ENCODE results near the gene KSR1. TPM values are rescaled to one million over a fixed set of nuclear protein-coding genes. Genes with fewer than 3 reads are reported as not detected.

The KSR1 gene
- total and polyA plus RNA-seq, 10 of the 15 experiments (the other 5 are each of a cell fraction or from before 2014, with no cell fraction given) = 0.97 to 66.6 (median 22.9) TPM

DNA sequence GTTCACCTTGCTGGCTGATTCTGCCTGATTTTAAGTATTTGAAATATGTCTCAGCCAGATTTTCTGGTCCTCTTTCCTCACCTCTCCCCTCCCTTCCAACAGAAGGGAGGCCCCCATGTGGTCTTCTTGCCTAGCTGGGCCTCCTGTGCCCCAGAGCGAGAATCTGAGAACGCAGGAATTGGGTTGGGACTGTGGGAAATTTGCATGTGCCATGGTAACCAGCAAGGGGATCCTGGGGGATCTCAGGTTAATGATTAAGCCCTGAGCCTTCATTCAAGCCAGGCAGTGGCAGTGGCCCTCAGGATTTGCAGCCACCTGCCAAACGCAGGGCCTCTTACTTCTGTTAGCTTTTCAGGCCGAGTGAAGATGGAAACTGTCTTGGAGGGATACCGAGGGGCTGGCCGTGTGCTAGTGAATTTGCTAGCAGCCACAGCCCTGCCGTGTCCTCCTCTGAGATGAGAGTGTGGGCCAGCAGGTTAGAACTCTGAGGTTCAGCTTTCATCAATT, 40.2 kb downstream of the KSR1 start (continued):
- TF ChIP-seq, protein P1, sequence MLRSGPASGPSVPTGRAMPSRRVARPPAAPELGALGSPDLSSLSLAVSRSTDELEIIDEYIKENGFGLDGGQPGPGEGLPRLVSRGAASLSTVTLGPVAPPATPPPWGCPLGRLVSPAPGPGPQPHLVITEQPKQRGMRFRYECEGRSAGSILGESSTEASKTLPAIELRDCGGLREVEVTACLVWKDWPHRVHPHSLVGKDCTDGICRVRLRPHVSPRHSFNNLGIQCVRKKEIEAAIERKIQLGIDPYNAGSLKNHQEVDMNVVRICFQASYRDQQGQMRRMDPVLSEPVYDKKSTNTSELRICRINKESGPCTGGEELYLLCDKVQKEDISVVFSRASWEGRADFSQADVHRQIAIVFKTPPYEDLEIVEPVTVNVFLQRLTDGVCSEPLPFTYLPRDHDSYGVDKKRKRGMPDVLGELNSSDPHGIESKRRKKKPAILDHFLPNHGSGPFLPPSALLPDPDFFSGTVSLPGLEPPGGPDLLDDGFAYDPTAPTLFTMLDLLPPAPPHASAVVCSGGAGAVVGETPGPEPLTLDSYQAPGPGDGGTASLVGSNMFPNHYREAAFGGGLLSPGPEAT (IDR thresholded peaks at IDR 0.05; ENCODE audit: low read depth) = peak; percentile 36; the same call in 1 of the 2 replicates
- TF ChIP-seq SMARCA5 (IDR thresholded peaks at IDR 0.05) (peak; percentile 15; the same call in 1 of the 2 replicates), POLR2A (IDR thresholded peaks at IDR 0.05; ENCODE audit: low read depth, low read length) (0 out of 2 replicates have a peak, but pooled peaks have one; percentile 18), BHLHE40 (IDR thresholded peaks at IDR 0.05; ENCODE audit: borderline replicate concordance in 1 of 2, low read depth in 2 of 2, low read length in 1 of 2) (peak in 1 of 2 experiments; percentile 19; a peak in 1 of 4 replicates), IKZF1 (conservative IDR thresholded peaks at IDR 0.05) (peak; percentile 75), STAT1 (conservative IDR thresholded peaks at IDR 0.05) (0 out of 2 replicates have a peak, but pooled peaks have one; percentile 32)

DNA sequence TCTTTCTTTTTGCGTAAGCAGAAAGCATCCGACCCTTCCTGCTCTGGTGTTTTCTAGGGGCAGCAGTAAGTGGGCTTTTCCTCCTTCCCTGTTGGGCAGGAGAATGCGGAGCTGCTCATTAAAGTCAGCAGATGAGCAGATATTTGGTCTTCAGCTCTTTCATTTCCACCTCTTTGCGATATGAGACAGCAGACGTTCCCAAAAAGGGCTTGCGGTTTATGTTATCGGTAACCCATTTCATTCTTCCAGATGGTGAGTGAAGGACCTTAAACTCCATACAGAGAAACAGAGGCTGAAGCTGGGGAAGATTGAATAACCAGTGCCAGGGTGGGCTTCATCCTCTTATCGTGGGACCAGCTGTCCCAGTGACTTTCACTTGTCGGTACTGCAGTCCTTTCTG, 40.7 kb downstream of the KSR1 start:
- intact Hi-C loops (cut with micrococcal nuclease; ENCODE audit: unreplicated experiment) (loop anchor here (1.0 to 5.0 kb wide), 2 partner anchors 9 to 35 kb away; no protein-coding TSS in a partner anchor), in situ Hi-C loops (cut with MboI) (loop anchor here (25.0 kb wide), 2 partner anchors 1065 to 1390 kb away; partner anchors contain the start of genes FLOT2, PIGS and UNC119)
- peaks cover 3 to 9% of the 10 kb centered on the region in 2 experiments; a peak in 3 of 4 replicates for H3K36me3 ChIP-seq (ENCODE audit: control insufficient read depth in 2 of 2, insufficient read depth in 2 of 2, low read length in 1 of 2)
- POLR2A ChIA-PET = interaction anchor here (0.7 to 1.9 kb wide), 10 partner anchors 9 to 48 kb away, joined by 3 to 10 read pairs (median 4); no protein-coding TSS in a partner anchor
- ATAC-seq (no peak), FAIRE-seq (no peak), DNase-seq (ENCODE audit: low read depth, low spot score) (no peak)
- peaks cover 36% of the 10 kb centered on the region for H3K4me1 ChIP-seq (ENCODE audit: control insufficient read depth, insufficient read depth, low read length)
- RAD21 ChIA-PET (ENCODE audit: unreplicated experiment) = interaction anchor here (0.6 to 4.9 kb wide), 16 partner anchors 9 to 142 kb away, joined by 3 to 17 read pairs (median 6); no protein-coding TSS in a partner anchor
- SMC1A ChIA-PET (ENCODE audit: uncharacterized antibody, unreplicated experiment) = interaction anchor here (0.7 to 11.6 kb wide), 13 partner anchors 9 to 103 kb away, joined by 3 to 139 read pairs (median 4); no protein-coding TSS in a partner anchor
- H2AFZ ChIP-seq (ENCODE audit: control insufficient read depth, low read depth, low read length) = no peak overlapping the region
- H3K4me2 ChIP-seq (ENCODE audit: control insufficient read depth, insufficient read depth) = peak overlapping the region; percentile 87
- H3K79me2 ChIP-seq (ENCODE audit: control insufficient read depth, insufficient read depth, low read length) = peaks cover 43% of the 10 kb centered on the region
- no peaks in the 10 kb centered on the region for H4K20me1 ChIP-seq (ENCODE audit: control insufficient read depth, insufficient read depth)
- peak overlapping the region; percentile 67 for H3K9ac ChIP-seq (ENCODE audit: control insufficient read depth, insufficient read depth, low read length)
- BruUV-seq (replicated peaks) = TSS peak; percentile 13
- H3K27me3 ChIP-seq (replicated peaks in 1 of 2; ENCODE audit: control insufficient read depth in 2 of 2, insufficient read depth in 2 of 2, low read length in 1 of 2) = no peaks in the 10 kb centered on the region
- peak overlapping the region; percentile 80 for H3K27ac ChIP-seq (ENCODE audit: control insufficient read depth, insufficient read depth)
- CTCF ChIA-PET = interaction anchor here (0.6 to 4.0 kb wide), 14 partner anchors 9 to 116 kb away, joined by 3 to 25 read pairs (median 3); partner anchors contain the start of gene KSR1
- H3K9me3 ChIP-seq (replicated peaks; ENCODE audit: control insufficient read depth, insufficient read depth, low read length) = peaks cover 7% of the 10 kb centered on the region; the same call in 2 of the 3 replicates
- 16% methylated on average over 9 of the region's 9 CpGs for WGBS (ENCODE audit: insufficient coverage, insufficient replicate concordance, low lambda C conversion rate, missing lambda C conversion rate)
- peak overlapping the region; percentile 55 for H3K4me3 ChIP-seq
- TF ChIP-seq ZNF274 (IDR thresholded peaks at IDR 0.05; ENCODE audit: insufficient read depth, insufficient read length) (no peak), EP300 (IDR thresholded peaks at IDR 0.05; ENCODE audit: borderline replicate concordance in 1 of 2, control insufficient read depth in 1 of 2, low read depth in 2 of 2, low read length in 2 of 2) (no peak), ZNF217 (IDR thresholded peaks at IDR 0.05) (no peak), NFXL1 (IDR thresholded peaks at IDR 0.05; ENCODE audit: borderline replicate concordance) (no peak), YY1 (IDR thresholded peaks at IDR 0.05; ENCODE audit: low read depth, low read length) (no peak), CEBPB (IDR thresholded peaks at IDR 0.05; ENCODE audit: borderline replicate concordance in 1 of 2, low read depth in 2 of 2, low read length in 2 of 2) (no peak), RAD51 (IDR thresholded peaks at IDR 0.05) (no peak), EED (IDR thresholded peaks at IDR 0.05; ENCODE audit: low read depth) (0 out of 2 replicates have a peak, but pooled peaks have one; percentile 3), RUNX3 (IDR thresholded peaks at IDR 0.05; ENCODE audit: low read length) (peak; percentile 66), PML (IDR thresholded peaks at IDR 0.05; ENCODE audit: low read length) (no peak), BRCA1 (IDR thresholded peaks at IDR 0.05; ENCODE audit: low read depth, low read length) (no peak)
- TF ChIP-seq, protein P2, sequence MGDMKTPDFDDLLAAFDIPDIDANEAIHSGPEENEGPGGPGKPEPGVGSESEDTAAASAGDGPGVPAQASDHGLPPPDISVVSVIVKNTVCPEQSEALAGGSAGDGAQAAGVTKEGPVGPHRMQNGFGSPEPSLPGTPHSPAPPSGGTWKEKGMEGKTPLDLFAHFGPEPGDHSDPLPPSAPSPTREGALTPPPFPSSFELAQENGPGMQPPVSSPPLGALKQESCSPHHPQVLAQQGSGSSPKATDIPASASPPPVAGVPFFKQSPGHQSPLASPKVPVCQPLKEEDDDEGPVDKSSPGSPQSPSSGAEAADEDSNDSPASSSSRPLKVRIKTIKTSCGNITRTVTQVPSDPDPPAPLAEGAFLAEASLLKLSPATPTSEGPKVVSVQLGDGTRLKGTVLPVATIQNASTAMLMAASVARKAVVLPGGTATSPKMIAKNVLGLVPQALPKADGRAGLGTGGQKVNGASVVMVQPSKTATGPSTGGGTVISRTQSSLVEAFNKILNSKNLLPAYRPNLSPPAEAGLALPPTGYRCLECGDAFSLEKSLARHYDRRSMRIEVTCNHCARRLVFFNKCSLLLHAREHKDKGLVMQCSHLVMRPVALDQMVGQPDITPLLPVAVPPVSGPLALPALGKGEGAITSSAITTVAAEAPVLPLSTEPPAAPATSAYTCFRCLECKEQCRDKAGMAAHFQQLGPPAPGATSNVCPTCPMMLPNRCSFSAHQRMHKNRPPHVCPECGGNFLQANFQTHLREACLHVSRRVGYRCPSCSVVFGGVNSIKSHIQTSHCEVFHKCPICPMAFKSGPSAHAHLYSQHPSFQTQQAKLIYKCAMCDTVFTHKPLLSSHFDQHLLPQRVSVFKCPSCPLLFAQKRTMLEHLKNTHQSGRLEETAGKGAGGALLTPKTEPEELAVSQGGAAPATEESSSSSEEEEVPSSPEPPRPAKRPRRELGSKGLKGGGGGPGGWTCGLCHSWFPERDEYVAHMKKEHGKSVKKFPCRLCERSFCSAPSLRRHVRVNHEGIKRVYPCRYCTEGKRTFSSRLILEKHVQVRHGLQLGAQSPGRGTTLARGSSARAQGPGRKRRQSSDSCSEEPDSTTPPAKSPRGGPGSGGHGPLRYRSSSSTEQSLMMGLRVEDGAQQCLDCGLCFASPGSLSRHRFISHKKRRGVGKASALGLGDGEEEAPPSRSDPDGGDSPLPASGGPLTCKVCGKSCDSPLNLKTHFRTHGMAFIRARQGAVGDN (IDR thresholded peaks at IDR 0.05) = no peak

Data from GM12878 (cell line).